HepG2 (cell line): ENCODE results near the gene PALM. TPM values are rescaled to one million over a fixed set of nuclear protein-coding genes. Genes with fewer than 3 reads are reported as not detected.

ENCODE experiments used
- HES4 ChIP-seq: sonication (generic); formaldehyde crosslinking; IDR thresholded peaks from 2 replicates; pipeline ENCODE4 v1.9.0; 2021; ENCODE audit warnings: mild to moderate bottlenecking, missing genetic modification reagents, borderline replicate concordance
- KDM5A ChIP-seq: fragments of 200-600 bp; sonication (generic); IDR thresholded peaks from 2 replicates; pipeline ENCODE4 v1.7.0; 2018; ENCODE audit warnings: antibody characterized with exemption, mild to moderate bottlenecking, low read length, borderline replicate concordance
- NAIF1 ChIP-seq: sonication (generic); formaldehyde crosslinking; IDR thresholded peaks from 2 replicates; pipeline ENCODE4 v1.5.0; 2020; ENCODE audit warnings: mild to moderate bottlenecking, missing genetic modification reagents, borderline replicate concordance
- NR2C2 ChIP-seq: sonication (generic); formaldehyde crosslinking; IDR thresholded peaks from 2 replicates; pipeline ENCODE4 v1.4.0; 2020; ENCODE audit warnings: missing genetic modification reagents, mild to moderate bottlenecking, moderate library complexity, borderline replicate concordance
- NR3C1 ChIP-seq: sonication (generic); formaldehyde crosslinking; IDR thresholded peaks from 2 replicates; pipeline ENCODE4 v1.4.0; 2020; ENCODE audit warnings: missing genetic modification reagents
- RFX5 ChIP-seq: IDR thresholded peaks from 2 replicates; pipeline ENCODE4 v1.6.1; 2011; ENCODE audit warnings: low read depth, low read length, improper control_type of control experiment
- YEATS4 ChIP-seq: sonication (generic); formaldehyde crosslinking; IDR thresholded peaks from 2 replicates; pipeline ENCODE4 v1.4.0; 2020; ENCODE audit warnings: missing genetic modification reagents, borderline replicate concordance
- ZNF737 ChIP-seq: sonication (generic); formaldehyde crosslinking; IDR thresholded peaks from 2 replicates; pipeline ENCODE4 v1.5.0; 2020; ENCODE audit warnings: missing genetic modification reagents, mild to moderate bottlenecking, borderline replicate concordance
- polyA plus RNA-seq, 8 experiments: library from polyadenylated mRNA; depleted of rRNA in 3 of 8; stranded (reverse) in 7 of 8; unstranded in 1 of 8; fragments of >200 nt; fragmentation: Illumina TruSeq in 4 of 8; extraction: Trizol in 4 of 8; gene quantifications; 2 replicates each; pipeline versions ENCODE4 v1.2.1 to v1.2.3, GENCODE V29; 2011 to 2016; ENCODE audit warnings: low read depth in 4 of 8, missing spikeins in 1 of 8, mixed read lengths in 1 of 8; ENCODE audit not compliant: insufficient read depth in 1 of 8
- total RNA-seq, 5 experiments: library from RNA; depleted of rRNA; stranded (reverse); fragments of >200 nt; fragmentation: Illumina TruSeq; extraction: Trizol; gene quantifications; 2 replicates each; pipeline ENCODE4 v1.2.3, GENCODE V29; 2016; ENCODE audit warnings: low read depth in 1 of 5
- TF ChIP-seq, protein P1 (sequence below): sonication (generic); formaldehyde crosslinking; IDR thresholded peaks from 2 replicates; pipeline ENCODE4 v1.5.0; 2020; ENCODE audit warnings: mild to moderate bottlenecking, missing genetic modification reagents, borderline replicate concordance
- TF ChIP-seq, protein P2 (sequence below): IDR thresholded peaks from 2 replicates; pipeline ENCODE4 v1.6.1; 2016; ENCODE audit warnings: missing compliant biosample characterization, missing genetic modification reagents, borderline replicate concordance
- TF ChIP-seq, protein P3 (sequence below): sonication (generic); formaldehyde crosslinking; IDR thresholded peaks from 2 replicates; pipeline ENCODE4 v1.4.0; 2020; ENCODE audit warnings: mild to moderate bottlenecking, missing genetic modification reagents
- TF ChIP-seq, protein P4 (sequence below), 2 experiments: sonication (generic) in 1 of 2; formaldehyde crosslinking in 1 of 2; IDR thresholded peaks; 2 replicates each; pipeline versions ENCODE4 v1.4.0 to v1.6.1; 2016 to 2020; ENCODE audit warnings: borderline replicate concordance in 1 of 2, low read depth in 1 of 2, mild to moderate bottlenecking in 1 of 2, missing genetic modification reagents in 1 of 2

Gene PALM
- total and polyA plus RNA-seq, 2 of the 13 experiments (the other 11 are each of a cell fraction or from before 2014, with no cell fraction given) = 4.0 to 9.7 TPM

DNA sequence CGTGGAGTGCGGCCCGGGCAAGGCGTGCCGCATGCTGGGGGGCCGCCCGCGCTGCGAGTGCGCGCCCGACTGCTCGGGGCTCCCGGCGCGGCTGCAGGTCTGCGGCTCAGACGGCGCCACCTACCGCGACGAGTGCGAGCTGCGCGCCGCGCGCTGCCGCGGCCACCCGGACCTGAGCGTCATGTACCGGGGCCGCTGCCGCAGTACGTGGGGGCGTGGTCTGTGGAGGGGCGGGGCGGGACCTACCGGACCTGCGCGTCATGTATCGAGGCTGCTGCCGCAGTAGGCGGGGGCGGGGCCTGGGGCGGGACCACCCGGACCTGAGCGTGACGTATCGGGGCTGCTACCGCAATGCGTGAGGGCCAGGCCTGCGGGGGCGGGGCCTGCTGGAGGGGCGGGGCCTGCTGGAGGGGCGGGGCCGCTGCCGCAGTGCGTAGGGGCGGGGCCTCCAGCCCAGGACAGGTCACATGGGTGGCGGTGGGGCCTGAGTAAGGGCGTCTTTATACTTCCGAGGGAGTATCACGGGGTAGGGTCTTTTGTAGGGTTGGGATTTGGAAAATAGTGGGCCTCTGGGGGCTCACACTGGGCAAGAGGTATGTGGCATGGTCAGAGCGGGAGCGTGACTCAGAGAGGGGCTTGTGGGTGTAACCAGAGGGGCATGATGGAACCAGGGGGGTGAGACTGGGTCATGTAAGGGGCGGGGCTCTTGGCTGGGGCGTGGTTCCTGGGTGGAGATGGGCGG lies 28.3 kb upstream of the PALM start (continued):
- TF ChIP-seq, protein P1, sequence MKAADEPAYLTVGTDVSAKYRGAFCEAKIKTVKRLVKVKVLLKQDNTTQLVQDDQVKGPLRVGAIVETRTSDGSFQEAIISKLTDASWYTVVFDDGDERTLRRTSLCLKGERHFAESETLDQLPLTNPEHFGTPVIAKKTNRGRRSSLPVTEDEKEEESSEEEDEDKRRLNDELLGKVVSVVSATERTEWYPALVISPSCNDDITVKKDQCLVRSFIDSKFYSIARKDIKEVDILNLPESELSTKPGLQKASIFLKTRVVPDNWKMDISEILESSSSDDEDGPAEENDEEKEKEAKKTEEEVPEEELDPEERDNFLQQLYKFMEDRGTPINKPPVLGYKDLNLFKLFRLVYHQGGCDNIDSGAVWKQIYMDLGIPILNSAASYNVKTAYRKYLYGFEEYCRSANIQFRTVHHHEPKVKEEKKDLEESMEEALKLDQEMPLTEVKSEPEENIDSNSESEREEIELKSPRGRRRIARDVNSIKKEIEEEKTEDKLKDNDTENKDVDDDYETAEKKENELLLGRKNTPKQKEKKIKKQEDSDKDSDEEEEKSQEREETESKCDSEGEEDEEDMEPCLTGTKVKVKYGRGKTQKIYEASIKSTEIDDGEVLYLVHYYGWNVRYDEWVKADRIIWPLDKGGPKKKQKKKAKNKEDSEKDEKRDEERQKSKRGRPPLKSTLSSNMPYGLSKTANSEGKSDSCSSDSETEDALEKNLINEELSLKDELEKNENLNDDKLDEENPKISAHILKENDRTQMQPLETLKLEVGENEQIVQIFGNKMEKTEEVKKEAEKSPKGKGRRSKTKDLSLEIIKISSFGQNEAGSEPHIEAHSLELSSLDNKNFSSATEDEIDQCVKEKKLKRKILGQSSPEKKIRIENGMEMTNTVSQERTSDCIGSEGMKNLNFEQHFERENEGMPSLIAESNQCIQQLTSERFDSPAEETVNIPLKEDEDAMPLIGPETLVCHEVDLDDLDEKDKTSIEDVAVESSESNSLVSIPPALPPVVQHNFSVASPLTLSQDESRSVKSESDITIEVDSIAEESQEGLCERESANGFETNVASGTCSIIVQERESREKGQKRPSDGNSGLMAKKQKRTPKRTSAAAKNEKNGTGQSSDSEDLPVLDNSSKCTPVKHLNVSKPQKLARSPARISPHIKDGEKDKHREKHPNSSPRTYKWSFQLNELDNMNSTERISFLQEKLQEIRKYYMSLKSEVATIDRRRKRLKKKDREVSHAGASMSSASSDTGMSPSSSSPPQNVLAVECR (CRISPR knock-in tag) = peak; percentile 56; the same call in 1 of the 2 replicates
- TF ChIP-seq RFX5 = peak; percentile 23; the same call in 1 of the 2 replicates
- TF ChIP-seq YEATS4 (CRISPR knock-in tag) = peak; percentile 81; the same call in 1 of the 2 replicates
- TF ChIP-seq ZNF737 (CRISPR knock-in tag) = no peak
- TF ChIP-seq NR2C2 = peak; percentile 62; the same call in 1 of the 2 replicates
- no peak for TF ChIP-seq NAIF1
- no peak for TF ChIP-seq NR3C1 (CRISPR knock-in tag)
- TF ChIP-seq, protein P2, sequence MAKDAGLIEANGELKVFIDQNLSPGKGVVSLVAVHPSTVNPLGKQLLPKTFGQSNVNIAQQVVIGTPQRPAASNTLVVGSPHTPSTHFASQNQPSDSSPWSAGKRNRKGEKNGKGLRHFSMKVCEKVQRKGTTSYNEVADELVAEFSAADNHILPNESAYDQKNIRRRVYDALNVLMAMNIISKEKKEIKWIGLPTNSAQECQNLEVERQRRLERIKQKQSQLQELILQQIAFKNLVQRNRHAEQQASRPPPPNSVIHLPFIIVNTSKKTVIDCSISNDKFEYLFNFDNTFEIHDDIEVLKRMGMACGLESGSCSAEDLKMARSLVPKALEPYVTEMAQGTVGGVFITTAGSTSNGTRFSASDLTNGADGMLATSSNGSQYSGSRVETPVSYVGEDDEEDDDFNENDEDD (CRISPR knock-in tag) = peak; percentile 63; the same call in 1 of the 2 replicates
- peak; percentile 41; the same call in 1 of the 2 replicates for TF ChIP-seq KDM5A
- peak; percentile 90 for TF ChIP-seq HES4 (CRISPR knock-in tag)
- TF ChIP-seq, protein P3, sequence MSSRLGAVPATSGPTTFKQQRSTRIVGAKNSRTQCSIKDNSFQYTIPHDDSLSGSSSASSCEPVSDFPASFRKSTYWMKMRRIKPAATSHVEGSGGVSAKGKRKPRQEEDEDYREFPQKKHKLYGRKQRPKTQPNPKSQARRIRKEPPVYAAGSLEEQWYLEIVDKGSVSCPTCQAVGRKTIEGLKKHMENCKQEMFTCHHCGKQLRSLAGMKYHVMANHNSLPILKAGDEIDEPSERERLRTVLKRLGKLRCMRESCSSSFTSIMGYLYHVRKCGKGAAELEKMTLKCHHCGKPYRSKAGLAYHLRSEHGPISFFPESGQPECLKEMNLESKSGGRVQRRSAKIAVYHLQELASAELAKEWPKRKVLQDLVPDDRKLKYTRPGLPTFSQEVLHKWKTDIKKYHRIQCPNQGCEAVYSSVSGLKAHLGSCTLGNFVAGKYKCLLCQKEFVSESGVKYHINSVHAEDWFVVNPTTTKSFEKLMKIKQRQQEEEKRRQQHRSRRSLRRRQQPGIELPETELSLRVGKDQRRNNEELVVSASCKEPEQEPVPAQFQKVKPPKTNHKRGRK (CRISPR knock-in tag) = no peak
- TF ChIP-seq, protein P4, sequence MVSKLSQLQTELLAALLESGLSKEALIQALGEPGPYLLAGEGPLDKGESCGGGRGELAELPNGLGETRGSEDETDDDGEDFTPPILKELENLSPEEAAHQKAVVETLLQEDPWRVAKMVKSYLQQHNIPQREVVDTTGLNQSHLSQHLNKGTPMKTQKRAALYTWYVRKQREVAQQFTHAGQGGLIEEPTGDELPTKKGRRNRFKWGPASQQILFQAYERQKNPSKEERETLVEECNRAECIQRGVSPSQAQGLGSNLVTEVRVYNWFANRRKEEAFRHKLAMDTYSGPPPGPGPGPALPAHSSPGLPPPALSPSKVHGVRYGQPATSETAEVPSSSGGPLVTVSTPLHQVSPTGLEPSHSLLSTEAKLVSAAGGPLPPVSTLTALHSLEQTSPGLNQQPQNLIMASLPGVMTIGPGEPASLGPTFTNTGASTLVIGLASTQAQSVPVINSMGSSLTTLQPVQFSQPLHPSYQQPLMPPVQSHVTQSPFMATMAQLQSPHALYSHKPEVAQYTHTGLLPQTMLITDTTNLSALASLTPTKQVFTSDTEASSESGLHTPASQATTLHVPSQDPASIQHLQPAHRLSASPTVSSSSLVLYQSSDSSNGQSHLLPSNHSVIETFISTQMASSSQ (IDR thresholded peaks at IDR 0.05; ENCODE audit: low read depth) = no peak
- TF ChIP-seq, protein P4 (CRISPR knock-in tag; IDR thresholded peaks at IDR 0.05; ENCODE audit: borderline replicate concordance) = no peak
